Measurements from ENCODE around the gene DRAXIN.

DNA sequence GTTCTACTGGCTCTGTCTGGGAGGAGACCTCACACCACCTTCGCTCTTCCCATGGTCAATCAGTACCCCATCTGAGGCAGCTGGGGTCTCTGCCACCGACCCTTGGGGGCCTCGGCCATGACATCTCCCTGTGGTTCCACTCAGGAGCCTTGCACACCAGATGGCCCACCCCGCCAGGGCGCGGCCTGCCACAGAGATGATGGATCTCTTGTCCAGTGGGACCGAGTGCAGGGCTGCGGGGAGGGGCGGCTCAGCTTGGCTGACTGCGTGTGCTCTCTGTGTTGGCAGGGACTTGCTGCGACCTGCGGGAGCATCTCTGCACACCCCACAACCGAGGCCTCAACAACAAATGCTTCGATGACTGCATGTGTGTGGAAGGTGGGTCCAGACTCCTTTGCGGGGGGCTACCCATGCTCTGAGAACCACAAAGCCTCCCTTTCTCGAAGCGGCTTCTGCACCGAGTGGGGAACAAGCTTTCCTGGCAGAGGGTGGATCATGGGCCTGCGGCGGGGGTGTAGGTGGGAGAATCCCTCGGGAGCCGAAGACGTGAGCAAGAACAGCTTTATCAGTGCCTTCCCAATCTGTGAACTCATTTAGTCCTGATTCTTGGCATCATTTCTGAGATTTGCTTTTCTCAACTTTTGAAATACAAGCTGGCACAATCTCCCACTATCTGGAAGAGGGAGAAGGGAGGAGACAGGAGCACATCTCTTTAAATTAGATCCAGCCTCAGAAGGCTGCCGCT is 23.5 kb downstream of the DRAXIN start:
- TF ChIP-seq, protein P1, sequence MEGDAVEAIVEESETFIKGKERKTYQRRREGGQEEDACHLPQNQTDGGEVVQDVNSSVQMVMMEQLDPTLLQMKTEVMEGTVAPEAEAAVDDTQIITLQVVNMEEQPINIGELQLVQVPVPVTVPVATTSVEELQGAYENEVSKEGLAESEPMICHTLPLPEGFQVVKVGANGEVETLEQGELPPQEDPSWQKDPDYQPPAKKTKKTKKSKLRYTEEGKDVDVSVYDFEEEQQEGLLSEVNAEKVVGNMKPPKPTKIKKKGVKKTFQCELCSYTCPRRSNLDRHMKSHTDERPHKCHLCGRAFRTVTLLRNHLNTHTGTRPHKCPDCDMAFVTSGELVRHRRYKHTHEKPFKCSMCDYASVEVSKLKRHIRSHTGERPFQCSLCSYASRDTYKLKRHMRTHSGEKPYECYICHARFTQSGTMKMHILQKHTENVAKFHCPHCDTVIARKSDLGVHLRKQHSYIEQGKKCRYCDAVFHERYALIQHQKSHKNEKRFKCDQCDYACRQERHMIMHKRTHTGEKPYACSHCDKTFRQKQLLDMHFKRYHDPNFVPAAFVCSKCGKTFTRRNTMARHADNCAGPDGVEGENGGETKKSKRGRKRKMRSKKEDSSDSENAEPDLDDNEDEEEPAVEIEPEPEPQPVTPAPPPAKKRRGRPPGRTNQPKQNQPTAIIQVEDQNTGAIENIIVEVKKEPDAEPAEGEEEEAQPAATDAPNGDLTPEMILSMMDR (IDR thresholded peaks at IDR 0.05): no peak
- no peak for TF ChIP-seq POLR2A (IDR thresholded peaks at IDR 0.05; ENCODE audit: low read depth)
- TF ChIP-seq EP300 (IDR thresholded peaks at IDR 0.05): no peak
- no peak for TF ChIP-seq POLR2AphosphoS5 (IDR thresholded peaks at IDR 0.05)
